T1000 (cell line): ENCODE measurements around the gene ZNF584.
"Not testable (repeated sequence)": the region's sequence is repeated elsewhere in the genome, so short reads cannot be mapped to it uniquely, and the experiment has no call there.

Experiments used
- DNase-seq: peaks from one replicate; lab custom pipeline; 2025; ENCODE audit warnings: mixed read lengths; lab: John Stamatoyannopoulos, UW

The ZNF584 gene

GRCh38 chr19:58408152-58409009, at the start of gene ZNF584:
Gene ZNF584 (plus strand): TSS chr19:58408649. CDS start chr19:58409148, 499 bp downstream.
- peak; percentile 83 for DNase-seq

DNA sequence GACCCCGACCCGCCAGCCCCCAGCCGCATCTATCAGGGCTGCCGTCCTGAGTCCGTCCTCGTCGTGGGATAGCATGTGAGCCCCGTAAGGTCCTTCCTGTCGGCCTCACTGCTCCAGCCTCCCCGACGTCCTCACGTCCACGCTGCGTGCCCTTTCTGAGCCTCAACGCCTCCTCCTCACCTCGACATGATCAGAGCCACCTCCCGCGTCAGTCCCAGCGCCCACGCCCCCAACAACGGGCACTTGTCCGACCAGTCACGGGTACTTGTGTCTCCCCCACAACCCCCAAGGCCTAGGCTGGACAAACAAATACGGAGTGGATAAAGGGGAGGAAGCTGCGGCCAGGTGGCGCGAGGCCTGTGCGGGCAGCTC, 46.6 kb upstream of the ZNF584 start:
- DNase-seq: no peak

- DNase-seq: peak; percentile 90
Observed at GRCh38 chr19:58362272-58362994, 46.0 kb upstream of the ZNF584 start, which contains the start of gene ZNF497. Gene ZNF497 (minus strand): TSS chr19:58362751. CDS start chr19:58357635, 5,116 bp downstream.

DNA sequence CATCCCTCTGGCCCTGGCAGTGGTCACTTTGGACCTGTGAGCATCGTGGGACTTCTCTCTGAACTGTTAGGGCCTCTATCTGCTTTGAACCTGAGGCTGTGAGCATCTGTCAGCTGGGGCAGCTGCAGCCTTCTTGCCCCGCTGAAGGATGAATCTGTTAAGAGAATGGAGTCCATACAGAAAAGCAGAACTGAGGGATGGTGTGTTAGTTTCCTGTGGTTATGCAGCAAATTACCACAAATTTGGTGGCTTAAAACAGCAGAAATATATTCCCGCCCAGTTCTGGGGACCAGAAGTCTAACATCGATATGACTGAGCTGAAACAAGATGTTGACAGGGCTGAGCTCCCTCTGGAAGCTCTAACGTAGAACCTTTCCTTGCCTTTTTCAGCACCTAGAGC, 44.3 kb upstream of the ZNF584 start:
- no peak for DNase-seq

DNA sequence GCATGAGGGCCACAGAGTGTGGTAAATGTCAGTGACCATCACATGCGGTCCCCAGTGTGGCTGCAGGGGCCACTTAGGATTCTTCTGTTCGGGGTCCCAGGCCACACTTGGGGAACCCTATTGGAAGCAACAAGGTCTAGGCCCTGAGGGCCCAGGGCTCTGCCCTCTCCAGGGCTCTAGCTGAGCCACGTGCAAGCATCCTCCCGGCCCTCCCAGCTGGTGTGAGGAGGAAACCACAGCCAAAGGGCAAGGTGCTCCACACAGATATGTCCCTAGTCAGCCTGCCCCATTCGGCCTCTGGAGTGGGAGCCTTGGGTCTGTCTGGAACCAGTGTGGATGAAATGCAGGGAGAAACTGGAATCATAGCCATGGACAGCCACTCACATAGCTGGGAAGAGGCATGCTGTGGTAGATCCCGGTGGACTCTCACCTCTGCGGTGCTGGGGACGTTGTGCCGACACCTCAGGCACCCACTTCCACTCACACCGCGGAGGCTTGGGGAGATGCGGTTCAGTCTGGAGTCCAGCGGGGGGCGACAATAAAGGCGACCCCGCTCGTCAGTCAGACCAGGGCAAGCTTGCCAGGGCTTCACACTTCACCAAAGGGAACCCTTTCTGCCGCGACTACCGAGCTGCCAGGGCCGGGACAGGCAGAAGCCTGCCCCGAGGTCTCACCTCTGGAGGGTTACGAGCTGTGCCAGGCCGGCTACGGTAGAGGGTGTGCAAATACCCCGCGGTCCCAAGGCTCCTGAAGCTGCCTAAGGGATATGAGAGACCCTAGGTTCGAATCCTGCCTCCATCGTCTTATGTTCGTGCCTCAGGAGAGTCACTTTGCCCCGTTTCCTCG, 41.6 kb upstream of the ZNF584 start:
- DNase-seq: no peak

- DNase-seq: no peak
Observed at GRCh38 chr19:58367698-58368454, 40.6 kb upstream of the ZNF584 start.

DNA sequence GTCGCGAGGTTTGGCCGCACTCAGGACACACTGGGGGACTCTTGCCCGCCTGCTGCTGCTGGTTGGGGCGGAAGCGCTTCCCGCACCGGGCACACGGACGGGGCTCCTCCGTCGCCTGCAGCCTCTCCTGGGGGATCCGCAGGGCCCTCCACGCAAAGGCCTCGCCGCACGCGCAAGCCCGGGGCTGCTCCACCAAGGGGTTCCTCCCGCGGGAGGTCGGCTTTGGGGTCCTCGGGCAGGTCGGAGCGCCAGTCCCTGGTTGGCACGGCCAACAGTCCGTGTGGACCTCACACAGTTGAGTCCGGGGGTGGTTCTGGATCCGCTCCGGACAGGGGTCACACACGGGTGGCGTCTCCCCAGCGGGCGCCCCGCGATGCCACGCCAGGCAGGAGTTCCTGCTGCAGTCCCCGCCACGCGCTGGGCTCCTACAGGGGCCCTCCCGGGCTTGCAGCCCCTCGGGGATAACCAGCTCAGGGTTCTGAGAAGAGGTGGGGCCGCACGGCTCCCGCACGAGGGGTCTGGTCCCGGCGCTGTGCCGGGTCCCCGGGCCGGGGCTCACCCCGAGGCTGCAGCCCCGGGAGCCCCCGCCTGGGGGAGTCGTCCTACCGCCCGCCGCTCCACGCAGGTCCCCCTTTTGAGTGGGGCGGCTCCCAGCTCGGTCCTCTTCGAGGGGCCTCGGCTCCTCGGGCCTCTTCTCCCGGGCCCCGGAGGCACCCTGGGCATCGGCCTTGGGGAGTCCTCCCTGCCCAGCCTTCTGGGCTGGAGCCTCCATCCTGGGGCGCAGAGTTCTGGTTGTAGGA, 39.7 kb upstream of the ZNF584 start:
- DNase-seq: no peak

DNA sequence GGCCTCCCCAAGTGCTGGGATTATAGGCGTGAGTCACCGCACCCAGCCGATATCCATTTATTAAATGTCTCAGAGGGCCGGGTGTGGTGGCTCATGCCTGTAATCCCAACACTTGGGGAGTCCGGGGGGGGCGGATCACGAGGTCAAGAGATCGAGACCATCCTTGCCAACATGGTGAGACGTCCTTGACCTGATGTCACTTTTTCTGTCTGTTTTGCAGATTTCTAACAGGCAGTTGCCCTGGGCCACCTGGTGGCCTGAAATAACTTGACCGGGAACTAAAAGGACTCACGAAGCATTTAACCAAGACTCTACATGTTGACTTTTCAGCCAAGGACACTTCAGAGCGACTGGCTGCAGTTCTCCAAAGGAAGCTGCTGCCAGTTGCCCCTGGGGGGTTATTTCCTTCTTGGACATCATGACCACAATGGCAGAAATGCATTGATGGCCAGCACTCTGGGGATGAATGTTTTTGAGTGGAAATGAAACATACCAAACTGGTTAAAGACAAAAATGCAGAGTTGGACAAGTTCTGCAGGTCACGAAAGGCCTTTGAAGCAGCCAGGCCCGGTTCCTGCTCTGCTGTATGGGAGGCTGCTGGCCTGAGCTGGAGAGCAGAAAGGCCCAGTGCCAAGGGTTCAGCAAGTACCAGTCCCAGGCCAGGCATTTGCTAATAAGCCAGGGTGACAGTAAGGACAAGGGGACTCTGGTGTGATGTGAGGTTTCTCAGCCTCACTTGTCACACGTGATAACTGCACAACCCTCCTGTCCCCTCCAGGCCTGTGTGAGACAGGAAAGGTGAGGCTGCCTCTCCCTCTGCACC, 35.9 kb upstream of the ZNF584 start:
- DNase-seq: no peak

GRCh38 chr19:58374200-58374599, 34.2 kb upstream of the ZNF584 start:
- no peak for DNase-seq

DNA sequence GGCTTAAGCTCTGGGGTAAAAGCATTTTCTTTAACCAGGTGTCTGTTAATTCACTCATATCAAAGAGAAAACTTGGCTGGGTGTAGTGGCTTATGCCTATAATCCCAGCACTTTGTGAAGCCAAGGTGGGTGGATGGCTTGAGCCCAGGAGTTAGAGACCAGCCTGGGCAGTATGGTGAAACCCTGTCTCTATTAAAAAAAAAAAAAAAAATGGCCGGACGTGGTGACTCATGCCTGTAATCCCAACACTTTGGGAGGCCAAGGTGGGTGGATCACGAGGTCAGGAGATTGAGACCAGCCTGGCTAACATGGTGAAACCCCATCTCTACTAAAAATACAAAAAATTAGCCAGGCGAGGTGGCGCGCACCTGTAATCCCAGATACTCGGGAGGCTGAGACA, 31.7 kb upstream of the ZNF584 start:
- DNase-seq: not testable (repeated sequence)

DNA sequence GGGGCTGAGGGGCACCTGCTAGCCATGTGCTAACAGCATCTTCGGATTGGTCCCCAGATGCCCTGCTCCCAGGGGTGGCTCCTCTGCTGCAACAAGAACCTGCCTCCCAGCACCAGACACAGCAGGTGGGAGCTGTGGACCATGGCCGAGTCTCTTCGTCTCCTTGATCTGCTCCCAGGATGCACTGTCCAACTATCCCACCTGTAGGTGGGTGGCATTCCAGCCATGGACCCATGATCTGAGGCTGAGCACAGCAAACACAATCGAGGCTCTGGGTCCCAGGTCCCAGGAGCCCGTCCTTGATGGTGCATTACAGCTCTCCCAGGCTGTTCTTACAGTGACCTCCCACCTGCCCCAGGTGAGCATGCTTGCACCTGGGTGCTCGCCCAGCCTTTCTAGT, 29.2 kb upstream of the ZNF584 start:
- DNase-seq: no peak

GRCh38 chr19:58380037-58380661, 28.3 kb upstream of the ZNF584 start:
- DNase-seq: no peak

GRCh38 chr19:58380662-58381459, 27.6 kb upstream of the ZNF584 start, which contains the start of gene ZNF837:
Gene ZNF837 (minus strand): TSS chr19:58381030. CDS start chr19:58369332, 11,698 bp downstream.
- peak; percentile 94 for DNase-seq

DNA sequence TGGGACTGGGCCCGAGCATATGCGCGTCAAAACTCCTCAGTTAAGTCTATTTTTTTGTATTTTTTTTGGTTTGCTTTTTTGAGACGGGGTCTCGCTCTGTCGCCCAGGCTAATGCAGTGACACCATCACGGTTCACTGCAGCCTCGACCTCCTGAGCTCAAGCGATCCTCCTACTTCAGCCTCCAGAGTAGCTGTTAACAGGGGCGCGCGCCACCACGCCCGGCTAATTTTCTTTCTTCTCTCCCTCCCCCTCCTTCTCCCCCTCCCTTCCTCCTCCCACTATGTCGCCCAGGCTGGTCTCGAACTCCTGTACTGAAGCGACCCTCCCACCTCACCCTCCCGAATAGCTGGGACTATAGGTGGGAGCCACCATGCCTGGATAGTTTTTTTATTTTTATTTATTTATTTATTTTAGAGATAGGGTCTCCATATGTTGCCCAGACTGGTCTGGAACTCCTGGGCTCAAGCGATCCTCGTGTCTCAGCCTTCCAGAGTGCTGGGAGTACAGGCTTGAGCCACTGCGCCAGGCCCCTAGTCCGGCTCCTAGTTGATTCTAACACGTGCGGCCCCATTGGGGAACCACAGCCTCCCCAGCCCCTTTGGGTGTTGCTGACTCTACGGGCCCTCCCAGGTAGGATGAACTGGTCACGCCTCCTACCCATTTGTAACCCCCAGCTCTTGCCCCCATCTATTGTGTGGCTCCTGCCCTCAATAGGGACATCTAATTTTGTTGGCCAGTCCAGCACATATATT, 26.8 kb upstream of the ZNF584 start:
- DNase-seq: no peak

DNA sequence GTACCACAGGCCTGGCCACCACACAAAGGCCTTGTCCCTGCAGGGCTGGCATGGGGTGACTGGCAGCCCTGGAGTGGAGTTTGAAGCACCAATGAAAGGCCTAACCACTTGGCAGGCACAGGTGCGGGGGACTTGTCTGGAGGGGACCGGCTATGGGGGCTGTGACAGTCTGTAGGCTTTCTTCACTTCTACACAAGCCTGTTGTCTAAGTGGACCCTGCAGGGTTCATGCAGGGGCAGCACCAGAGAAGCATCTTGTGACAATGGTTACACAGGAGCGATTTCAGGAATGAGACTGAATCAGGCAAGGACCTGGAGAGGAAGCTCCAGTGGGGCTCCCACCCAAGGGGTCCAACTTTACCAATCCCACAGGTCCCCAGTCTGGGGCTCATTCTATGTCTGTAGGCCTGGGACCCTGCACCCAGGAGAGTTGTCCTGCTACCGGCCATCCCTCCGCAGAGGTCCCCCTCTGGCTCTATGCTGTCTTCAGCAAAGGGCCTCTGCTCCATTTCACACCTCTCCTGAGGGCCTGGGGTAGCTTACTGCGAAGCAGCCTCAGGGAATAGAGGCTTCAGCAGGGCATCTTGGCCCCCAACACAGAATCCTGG, 25.3 kb upstream of the ZNF584 start:
- DNase-seq: no peak

GRCh38 chr19:58385313-58385890, 23.0 kb upstream of the ZNF584 start:
- DNase-seq: no peak
